GM12878 (cell line): ENCODE measurements around the gene SLC12A3. TPM values are rescaled to one million over a fixed set of nuclear protein-coding genes. Genes with fewer than 3 reads are reported as not detected.

ENCODE experiments used
- ATAC-seq: fragments of 200-7000 bp; cut with Tn5 transposase; 3 replicates; pipeline ENCODE4 v1.9.1; 2020; ENCODE audit warnings: mild to moderate bottlenecking, moderate library complexity
- BruUV-seq: library from RNA; stranded (reverse); fragments of 400-500 nt; replicated peaks from 2 replicates; lab custom pipeline; 2021; lab: Mats Ljungman, UMichigan
- CTCF ChIA-PET: fragments of 300-600 bp; sonication (Branson Sonifier 250); formaldehyde crosslinking; extraction: SDS; loops from one replicate; lab custom pipeline; 2021; ENCODE audit warnings: inconsistent platforms; lab: Yijun Ruan, JAX
- POLR2A ChIA-PET: fragments of 350-600 bp; formaldehyde crosslinking; extraction: SDS; loops from one replicate; lab custom pipeline; 2021; ENCODE audit warnings: inconsistent platforms; lab: Charles Lee
- RAD21 ChIA-PET: fragments of 300-600 bp; sonication (Branson Sonifier 250); formaldehyde crosslinking; loops from one replicate; lab custom pipeline; 2023; ENCODE audit warnings: antibody characterized with exemption; ENCODE audit not compliant: unreplicated experiment; lab: Charles Lee
- SMC1A ChIA-PET: fragments of 300-600 bp; sonication (Branson Sonifier 250); formaldehyde crosslinking; loops from one replicate; lab custom pipeline; 2023; ENCODE audit not compliant: unreplicated experiment, uncharacterized antibody; lab: Charles Lee
- DNase-seq: peaks from one replicate; pipeline ENCODE4 v3.0.0-alpha.2; 2011; ENCODE audit warnings: low read depth, low spot score
- FAIRE-seq: peaks from 3 replicates; lab custom pipeline; 2011; peaks lifted over from hg19 to GRCh38; lab: Jason Lieb, UNC
- H2AFZ ChIP-seq: 2 replicates; pipeline ENCODE4 v1.6.0; 2011; ENCODE audit warnings: low read depth, low read length, control low read depth; ENCODE audit not compliant: control insufficient read depth
- H3K27ac ChIP-seq: 2 replicates; pipeline ENCODE4 v1.5.1; 2011; ENCODE audit warnings: control low read depth; ENCODE audit not compliant: control insufficient read depth, insufficient read depth
- H3K27me3 ChIP-seq, 2 experiments: replicated peaks in 1 of 2; 2 replicates each; pipeline versions ENCODE4 v1.6.0 to v1.6.1; 2011; ENCODE audit warnings: low read length in 1 of 2; ENCODE audit not compliant: control insufficient read depth in 2 of 2, insufficient read depth in 2 of 2
- H3K36me3 ChIP-seq, 2 experiments: 2 replicates each; pipeline ENCODE4 v1.5.1; 2011; ENCODE audit warnings: low read length in 1 of 2; ENCODE audit not compliant: control insufficient read depth in 2 of 2, insufficient read depth in 2 of 2
- H3K4me1 ChIP-seq: 2 replicates; pipeline ENCODE4 v1.6.1; 2011; ENCODE audit warnings: mild to moderate bottlenecking, low read length, moderate library complexity, mixed read lengths; ENCODE audit not compliant: control insufficient read depth, insufficient read depth
- H3K4me2 ChIP-seq: 2 replicates; pipeline ENCODE4 v1.6.0; 2011; ENCODE audit warnings: control low read depth; ENCODE audit not compliant: control insufficient read depth, insufficient read depth
- H3K4me3 ChIP-seq: fragments of 200-600 bp; sonication (generic); 2 replicates; pipeline ENCODE4 v1.5.1; 2016
- H3K79me2 ChIP-seq: 2 replicates; pipeline ENCODE4 v1.6.0; 2011; ENCODE audit warnings: low read length; ENCODE audit not compliant: control insufficient read depth, insufficient read depth
- H3K9ac ChIP-seq: 2 replicates; pipeline ENCODE4 v1.8.0; 2011; ENCODE audit warnings: low read length, control low read depth, mixed read lengths; ENCODE audit not compliant: control insufficient read depth, insufficient read depth
- H3K9me3 ChIP-seq: replicated peaks from 3 replicates; pipeline ENCODE4 v1.5.1; 2011; ENCODE audit warnings: mild to moderate bottlenecking, low read length; ENCODE audit not compliant: control insufficient read depth, insufficient read depth
- H4K20me1 ChIP-seq: 2 replicates; pipeline ENCODE4 v1.6.0; 2011; ENCODE audit not compliant: control insufficient read depth, insufficient read depth
- BCL11A ChIP-seq: IDR thresholded peaks from 2 replicates; pipeline ENCODE4 v1.6.1; 2011; ENCODE audit warnings: low read depth, low read length
- CBX5 ChIP-seq: sonication (generic); IDR thresholded peaks from 2 replicates; pipeline ENCODE4 v1.6.1; 2016; ENCODE audit warnings: low read depth, moderate library complexity, mild to moderate bottlenecking, inconsistent platforms
- CTCF ChIP-seq, 3 experiments: IDR thresholded peaks in 2 of 3; conservative IDR thresholded peaks in 1 of 3; 2 replicates each; pipeline ENCODE4 v1.5.1; 2011; ENCODE audit warnings: low read depth in 3 of 3, low read length in 3 of 3, mild to moderate bottlenecking in 3 of 3, control low read depth in 2 of 3, moderate library complexity in 2 of 3, inconsistent platforms in 1 of 3, mixed read lengths in 1 of 3; ENCODE audit not compliant: control insufficient read depth in 2 of 3, insufficient read depth in 1 of 3; ENCODE audit errors: extremely low read depth in 1 of 3
- EGR1 ChIP-seq, 2 experiments: IDR thresholded peaks; 1 replicate in 1 of 2; 2 replicates in 1 of 2; pipeline ENCODE4 v1.6.1; 2011 to 2012; ENCODE audit warnings: low read depth in 2 of 2, low read length in 2 of 2, borderline replicate concordance in 1 of 2, mild to moderate bottlenecking in 1 of 2, moderate library complexity in 1 of 2
- IKZF1 ChIP-seq: fragments of 450-650 bp; conservative IDR thresholded peaks from 2 replicates; pipeline ENCODE4 v1.6.1; 2017; ENCODE audit warnings: antibody characterized with exemption, mild to moderate bottlenecking
- KLF5 ChIP-seq: fragments of 450-650 bp; IDR thresholded peaks from 2 replicates; pipeline ENCODE4 v1.6.1; 2014; ENCODE audit warnings: mild to moderate bottlenecking; ENCODE audit not compliant: partially characterized antibody
- NFYA ChIP-seq: IDR thresholded peaks from 2 replicates; pipeline ENCODE4 v1.6.1; 2011; ENCODE audit warnings: low read depth, mild to moderate bottlenecking, low read length, improper control_type of control experiment, borderline replicate concordance
- RBBP5 ChIP-seq: fragments of 200-600 bp; sonication (generic); conservative IDR thresholded peaks from 2 replicates; pipeline ENCODE4 v1.6.1; 2016
- SPI1 ChIP-seq: IDR thresholded peaks from 2 replicates; pipeline ENCODE4 v1.6.1; 2011; ENCODE audit warnings: low read depth, mild to moderate bottlenecking, low read length, moderate library complexity, borderline replicate concordance; ENCODE audit not compliant: insufficient read depth
- YY1 ChIP-seq: IDR thresholded peaks from 2 replicates; pipeline ENCODE4 v1.6.1; 2011; ENCODE audit warnings: low read depth, mild to moderate bottlenecking, low read length
- ZNF274 ChIP-seq: IDR thresholded peaks from one replicate; pipeline ENCODE4 v1.8.0; 2011; ENCODE audit not compliant: insufficient read length, insufficient read depth
- ZNF687 ChIP-seq: fragments of 450-650 bp; IDR thresholded peaks from 2 replicates; pipeline ENCODE4 v1.6.1; 2017; ENCODE audit warnings: mild to moderate bottlenecking, moderate library complexity
- WGBS: methylation state at CpG from one replicate; pipeline ENCODE4 v1.1.6; 2016; ENCODE audit warnings: low lambda C conversion rate; ENCODE audit not compliant: insufficient replicate concordance, insufficient coverage; ENCODE audit errors: missing lambda C conversion rate; 5-methylcytosine and 5-hydroxymethylcytosine counted together
- in situ Hi-C: fragments of 300-500 bp; cut with MboI; formaldehyde crosslinking; loops from 9 replicates; pipeline ENCODE4 v1.14.3; 2018; ENCODE audit warnings: mixed read lengths
- intact Hi-C: fragments of 100-400 bp; cut with micrococcal nuclease; formaldehyde crosslinking; loops from one replicate; pipeline ENCODE4 v1.14.2; 2022; ENCODE audit not compliant: unreplicated experiment
- polyA plus RNA-seq, 11 experiments: library from polyadenylated mRNA; depleted of rRNA in 4 of 11; unstranded in 6 of 11; stranded (reverse) in 5 of 11; fragments of >200 nt; fragmentation: Nextera tagmentation in 4 of 11; fragmentation: Illumina TruSeq in 1 of 11; extraction: Ambion mirVana in 4 of 11; extraction: Trizol in 1 of 11; gene quantifications; 1 replicate in 1 of 11; 2 replicates in 10 of 11; pipeline versions ENCODE4 v1.2.1 to v1.2.3, GENCODE V29; 2011 to 2016; ENCODE audit warnings: inconsistent platforms in 2 of 11, missing spikeins in 2 of 11, low read depth in 1 of 11
- total RNA-seq, 4 experiments: library from RNA; depleted of rRNA in 3 of 4; stranded (reverse); fragments of >200 nt in 3 of 4; fragmentation: Illumina TruSeq in 1 of 4; extraction: Trizol in 1 of 4; gene quantifications; 2 replicates each; pipeline versions ENCODE4 v1.2.1 to v1.2.3, GENCODE V29; 2013 to 2021

Gene SLC12A3
- total and polyA plus RNA-seq, 10 of the 15 experiments (the other 5 are each of a cell fraction or from before 2014, with no cell fraction given): 0.05 to 6.3 (median 3.1) TPM

GRCh38 chr16:56865394-56866062 is 521 bp downstream of the SLC12A3 start (continued):
- no peak for TF ChIP-seq ZNF687
- no peak for TF ChIP-seq ZNF274
- no peak for TF ChIP-seq SPI1
- TF ChIP-seq, all 136 proteins: peak for 0

- SMC1A ChIA-PET: interaction anchor here (0.7 to 6.0 kb wide), 17 partner anchors 43 to 114 kb away, joined by 3 to 86 read pairs (median 4); partner anchors contain the start of gene CETP
- TF ChIP-seq NFYA (no peak), YY1 (peak; percentile 20; the same call in 1 of the 2 replicates), RBBP5 (no peak), BCL11A (no peak), CTCF (IDR thresholded peaks at IDR 0.05 in 2 of 3, conservative IDR thresholded peaks at IDR 0.05 in 1 of 3; ENCODE audit: control insufficient read depth in 2 of 3, extremely low read depth in 1 of 3, insufficient read depth in 1 of 3, low read depth in 3 of 3, low read length in 3 of 3) (peak; percentile 65 to 75 (median 65)), EGR1 (IDR thresholded peaks at IDR 0.05; ENCODE audit: borderline replicate concordance in 1 of 2, low read depth in 2 of 2, low read length in 2 of 2) (no peak), IKZF1 (no peak; the same call in none of the 2 replicates), KLF5 (no peak), CBX5 (no peak)
Measured at GRCh38 chr16:56866955-56867830, 2.2 kb downstream of the SLC12A3 start.

More at GRCh38 chr16:56866955-56867830, 2.2 kb downstream of the SLC12A3 start:
- H3K4me3 ChIP-seq: no peak overlapping the region
- no peak overlapping the region for H3K4me2 ChIP-seq
- DNase-seq (no peak), FAIRE-seq (peak; percentile 35), ATAC-seq (peak; percentile 27)
- H3K36me3 ChIP-seq: no peaks in the 10 kb centered on the region
- ChIA-PET CTCF (interaction anchor here (0.6 to 11.7 kb wide), 36 partner anchors 8 to 293 kb away, joined by 3 to 247 read pairs (median 5); partner anchors contain the start of genes CETP, HERPUD1 and NUP93), POLR2A (interaction anchor here (0.7 to 3.6 kb wide), 9 partner anchors 50 to 185 kb away, joined by 3 to 11 read pairs (median 4); partner anchors contain the start of gene HERPUD1), RAD21 (interaction anchor here (0.8 to 9.7 kb wide), 16 partner anchors 46 to 179 kb away, joined by 3 to 126 read pairs (median 5); no protein-coding TSS in a partner anchor)
- WGBS: 46% methylated on average over 23 of the region's 23 CpGs
- no peaks in the 10 kb centered on the region for H3K79me2 ChIP-seq
- BruUV-seq: no TSS peak
- H3K9ac ChIP-seq: no peak overlapping the region
- in situ Hi-C loops (loop anchor here (5.0 kb wide), 2 partner anchors 85 to 175 kb away; no protein-coding TSS in a partner anchor), intact Hi-C loops (loop anchor here (1.0 to 5.0 kb wide), 3 partner anchors 65 to 84 kb away; partner anchors contain the start of gene HERPUD1)
- H3K27me3 ChIP-seq: no peaks in the 10 kb centered on the region
- H3K27ac ChIP-seq: no peak overlapping the region
- peaks cover 35% of the 10 kb centered on the region for H3K4me1 ChIP-seq
- no peaks in the 10 kb centered on the region for H3K9me3 ChIP-seq
- H2AFZ ChIP-seq: no peak overlapping the region
- H4K20me1 ChIP-seq: no peaks in the 10 kb centered on the region
